IMR-90 (cell line): ENCODE measurements around the gene INHBC. TPM values are rescaled to one million over a fixed set of nuclear protein-coding genes. Genes with fewer than 3 reads are reported as not detected.

Source experiments
- ATAC-seq: fragments of 200-7000 bp; cut with Tn5 transposase; 2 replicates; pipeline ENCODE4 v1.9.1; 2020; ENCODE audit warnings: low read depth, mild to moderate bottlenecking, moderate library complexity
- BruUV-seq: library from RNA; stranded (reverse); fragments of 400-500 nt; replicated peaks from 2 replicates; lab custom pipeline; 2021; lab: Mats Ljungman, UMichigan
- CTCF ChIA-PET: fragments of 300-600 bp; formaldehyde crosslinking; extraction: SDS; loops from one replicate; lab custom pipeline; 2021; ENCODE audit warnings: antibody characterized with exemption; lab: Yijun Ruan, JAX
- POLR2A ChIA-PET: fragments of 300-600 bp; sonication (Branson Sonifier 250); formaldehyde crosslinking; loops from one replicate; lab custom pipeline; 2022; ENCODE audit warnings: antibody characterized with exemption; ENCODE audit not compliant: unreplicated experiment; lab: Charles Lee
- DNase-seq: peaks from one replicate; pipeline ENCODE4 v3.0.0; 2013
- H2AFZ ChIP-seq: replicated peaks from 2 replicates; pipeline ENCODE3; 2013; ENCODE audit warnings: low read length, mild to moderate bottlenecking; ENCODE audit not compliant: poor library complexity
- H2AK5ac ChIP-seq: 2 replicates; pipeline ENCODE4 v1.6.1; 2013; ENCODE audit warnings: low read depth, low read length, inconsistent platforms
- H2AK9ac ChIP-seq: replicated peaks from 2 replicates; pipeline ENCODE3; 2013; ENCODE audit warnings: mild to moderate bottlenecking, low read depth, low read length, moderate library complexity; ENCODE audit not compliant: poor library complexity
- H2BK120ac ChIP-seq: 2 replicates; pipeline ENCODE4 v1.6.1; 2013; ENCODE audit warnings: low read depth, low read length, inconsistent platforms
- H2BK15ac ChIP-seq: 3 replicates; pipeline ENCODE4 v1.6.1; 2013; ENCODE audit warnings: low read depth, low read length, inconsistent platforms
- H2BK20ac ChIP-seq: 2 replicates; pipeline ENCODE4 v1.6.1; 2013; ENCODE audit warnings: low read depth, mild to moderate bottlenecking, inconsistent platforms, low read length, moderate library complexity
- H2BK5ac ChIP-seq: 2 replicates; pipeline ENCODE4 v1.6.1; 2013; ENCODE audit warnings: mild to moderate bottlenecking, low read depth, low read length, inconsistent platforms; ENCODE audit not compliant: poor library complexity, severe bottlenecking
- H3K14ac ChIP-seq: replicated peaks from 2 replicates; pipeline ENCODE4 v1.6.1; 2013; ENCODE audit warnings: low read depth, low read length, inconsistent platforms
- H3K18ac ChIP-seq: 2 replicates; pipeline ENCODE4 v1.6.1; 2013; ENCODE audit warnings: low read depth, low read length, control low read depth
- H3K23ac ChIP-seq: 2 replicates; pipeline ENCODE4 v1.6.1; 2013; ENCODE audit warnings: low read depth, low read length, inconsistent platforms
- H3K27ac ChIP-seq: 2 replicates; pipeline ENCODE4 v1.5.1; 2013; ENCODE audit warnings: mild to moderate bottlenecking, control low read depth, low read length; ENCODE audit not compliant: insufficient read depth
- H3K27me3 ChIP-seq: 2 replicates; pipeline ENCODE4 v1.6.1; 2013; ENCODE audit warnings: low read length; ENCODE audit not compliant: control insufficient read depth, insufficient read depth
- H3K36me3 ChIP-seq: 2 replicates; pipeline ENCODE4 v1.6.1; 2013; ENCODE audit warnings: low read length, mixed read lengths; ENCODE audit not compliant: control insufficient read depth, insufficient read depth
- H3K4ac ChIP-seq: 2 replicates; pipeline ENCODE4 v1.6.1; 2013; ENCODE audit warnings: low read depth, low read length, inconsistent platforms
- H3K4me1 ChIP-seq: 2 replicates; pipeline ENCODE4 v1.6.1; 2013; ENCODE audit warnings: low read length, mixed read lengths; ENCODE audit not compliant: control insufficient read depth, insufficient read depth
- H3K4me2 ChIP-seq: 2 replicates; pipeline ENCODE4 v1.6.1; 2013; ENCODE audit warnings: low read depth, mild to moderate bottlenecking, control low read depth, low read length, moderate library complexity
- H3K4me3 ChIP-seq: 2 replicates; pipeline ENCODE4 v1.5.1; 2013; ENCODE audit warnings: low read depth, mild to moderate bottlenecking, control low read depth, low read length, moderate library complexity; ENCODE audit not compliant: insufficient read depth
- H3K56ac ChIP-seq: 2 replicates; pipeline ENCODE4 v1.6.1; 2013; ENCODE audit warnings: low read length, inconsistent platforms; ENCODE audit not compliant: insufficient read depth; ENCODE audit errors: extremely low read depth
- H3K79me1 ChIP-seq, 2 experiments: 2 replicates each; pipeline ENCODE4 v1.6.1; 2013; ENCODE audit warnings: low read length in 2 of 2, inconsistent platforms in 1 of 2, low read depth in 1 of 2
- H3K9ac ChIP-seq: 2 replicates; pipeline ENCODE4 v1.6.1; 2013; ENCODE audit warnings: low read depth, low read length, control low read depth
- H3K9me1 ChIP-seq: 2 replicates; pipeline ENCODE4 v1.6.1; 2013; ENCODE audit warnings: low read length, inconsistent platforms; ENCODE audit not compliant: insufficient read depth
- H3K9me3 ChIP-seq: 2 replicates; pipeline ENCODE4 v1.6.1; 2013; ENCODE audit warnings: low read length; ENCODE audit not compliant: control insufficient read depth, insufficient read depth
- H4K20me1 ChIP-seq: 2 replicates; pipeline ENCODE4 v1.6.1; 2013; ENCODE audit warnings: low read length, inconsistent platforms; ENCODE audit not compliant: insufficient read depth
- H4K5ac ChIP-seq: 2 replicates; pipeline ENCODE4 v1.6.1; 2013; ENCODE audit warnings: mild to moderate bottlenecking, low read depth, low read length, control low read depth
- H4K8ac ChIP-seq, 2 experiments: 2 replicates each; pipeline ENCODE4 v1.6.1; 2013; ENCODE audit warnings: low read depth in 2 of 2, low read length in 2 of 2, control low read depth in 1 of 2, inconsistent platforms in 1 of 2
- H4K91ac ChIP-seq: 2 replicates; pipeline ENCODE4 v1.6.1; 2013; ENCODE audit warnings: low read depth, low read length, inconsistent platforms; ENCODE audit not compliant: insufficient read depth
- BHLHE40 ChIP-seq: fragments of 150-350 bp; IDR thresholded peaks from 2 replicates; pipeline ENCODE4 v1.6.1; 2016; ENCODE audit warnings: mild to moderate bottlenecking, low read depth, low read length
- CEBPB ChIP-seq: IDR thresholded peaks from 2 replicates; pipeline ENCODE4 v1.6.1; 2012; ENCODE audit warnings: low read depth, low read length, improper control_type of control experiment
- FOS ChIP-seq: fragments of 150-350 bp; IDR thresholded peaks from 2 replicates; pipeline ENCODE4 v1.6.1; 2016; ENCODE audit warnings: low read depth, low read length
- MAFK ChIP-seq: IDR thresholded peaks from 2 replicates; pipeline ENCODE4 v1.6.1; 2012; ENCODE audit warnings: low read depth, low read length, improper control_type of control experiment
- MAZ ChIP-seq: IDR thresholded peaks from 2 replicates; pipeline ENCODE4 v1.6.1; 2012; ENCODE audit warnings: low read depth, mild to moderate bottlenecking, low read length, improper control_type of control experiment, moderate library complexity, borderline replicate concordance
- MXI1 ChIP-seq: IDR thresholded peaks from 2 replicates; pipeline ENCODE4 v1.6.1; 2012; ENCODE audit warnings: low read depth, mild to moderate bottlenecking, low read length, moderate library complexity, borderline replicate concordance
- NFE2L2 ChIP-seq: fragments of 150-350 bp; IDR thresholded peaks from 2 replicates; pipeline ENCODE4 v1.6.1; 2016; ENCODE audit warnings: low read depth, mild to moderate bottlenecking, low read length
- POLR2A ChIP-seq: IDR thresholded peaks from 2 replicates; pipeline ENCODE4 v1.6.1; 2012; ENCODE audit warnings: mild to moderate bottlenecking, low read depth, low read length
- RAD21 ChIP-seq: IDR thresholded peaks from 2 replicates; pipeline ENCODE4 v1.6.1; 2012; ENCODE audit warnings: low read length, improper control_type of control experiment
- RCOR1 ChIP-seq: IDR thresholded peaks from 2 replicates; pipeline ENCODE4 v1.6.1; 2012; ENCODE audit warnings: mild to moderate bottlenecking, low read length, improper control_type of control experiment; ENCODE audit not compliant: insufficient replicate concordance
- WGBS, 2 experiments: methylation state at CpG; one replicate each; pipeline versions ENCODE4 v1.1.5 to v1.1.7; 2013; ENCODE audit warnings: missing lambda C conversion rate in 2 of 2; ENCODE audit not compliant: insufficient read length in 1 of 2; ENCODE audit errors: extremely low coverage in 2 of 2; 5-methylcytosine and 5-hydroxymethylcytosine counted together
- dilution Hi-C: fragments of 300-500 bp; cut with HindIII; formaldehyde crosslinking; loops from one replicate; pipeline ENCODE4 v1.14.3; 2018; ENCODE audit warnings: low sequenced_read_pairs; ENCODE audit not compliant: unreplicated experiment
- in situ Hi-C: fragments of 300-500 bp; cut with MboI; formaldehyde crosslinking; loops from 3 replicates; pipeline ENCODE4 v1.14.3; 2019; ENCODE audit warnings: low sequenced_read_pairs, inconsistent platforms, mixed read lengths
- intact Hi-C: fragments of 100-400 bp; cut with micrococcal nuclease; formaldehyde crosslinking; loops from 2 replicates; pipeline ENCODE4 v1.10.0; 2022
- polyA plus RNA-seq, 3 experiments: library from polyadenylated mRNA; depleted of rRNA; stranded (reverse); fragments of >200 nt; gene quantifications; 2 replicates each; pipeline ENCODE4 v1.2.3, GENCODE V29; 2012; ENCODE audit warnings: low replicate concordance in 1 of 3
- total RNA-seq: library from RNA; depleted of rRNA; stranded (reverse); fragments of >200 nt; gene quantifications from 2 replicates; pipeline ENCODE4 v1.2.3, GENCODE V29; 2012
- TF ChIP-seq, protein P1 (sequence below): fragments of 150-350 bp; IDR thresholded peaks from 2 replicates; pipeline ENCODE4 v1.6.1; 2017; ENCODE audit warnings: mild to moderate bottlenecking, antibody characterized with exemption, low read length, low read depth

INHBC gene
- total and polyA plus RNA-seq, 2 of the 4 experiments (the other 2 are of a cell fraction) = 0.09 TPM; not detected in 1

DNA sequence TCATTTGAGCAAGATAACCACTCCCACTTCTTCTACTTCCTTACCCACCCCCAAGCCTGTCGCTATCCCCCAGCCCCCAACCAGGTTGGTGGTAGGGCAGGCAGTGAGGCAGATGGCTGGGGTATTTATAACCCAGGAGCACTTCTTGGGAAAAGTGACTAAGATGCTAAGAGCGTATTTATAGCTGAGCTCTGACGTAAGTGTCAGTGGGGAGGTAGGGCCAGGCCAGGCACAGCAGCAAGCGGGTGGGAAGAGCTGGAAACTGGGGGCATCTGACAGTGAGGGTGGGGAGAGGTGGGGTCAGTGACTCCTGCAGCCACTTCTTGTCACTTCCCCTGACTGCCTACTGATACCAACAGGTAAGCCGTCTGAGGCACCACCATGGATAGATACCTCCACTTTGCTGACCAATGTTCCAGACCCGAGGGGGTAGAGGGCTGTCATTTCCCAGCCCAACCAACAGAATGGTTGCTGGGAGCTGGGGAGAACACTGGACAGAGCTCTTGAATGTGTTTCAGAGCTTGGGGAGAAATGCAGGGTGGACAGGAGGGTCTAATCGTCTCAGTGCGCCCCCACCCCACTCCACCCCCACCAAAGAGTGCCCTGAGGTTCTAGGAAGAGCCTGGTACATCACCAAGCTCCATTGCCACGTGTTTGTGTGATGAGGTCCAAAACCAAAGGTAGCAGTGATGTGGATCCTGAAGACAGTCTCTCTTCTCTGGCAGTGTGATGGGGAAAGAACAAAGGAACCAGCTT lies 17.8 kb downstream of the INHBC start:
- Histone ChIP-seq H3K14ac (peak overlapping the region; percentile 61), H4K8ac (peak overlapping the region; percentile 10 to 88; a peak in 2 of 4 replicates), H3K9me3 (no peaks in the 10 kb centered on the region), H3K4me3 (no peak overlapping the region), H3K36me3 (no peaks in the 10 kb centered on the region), H3K9ac (no peak overlapping the region), H2BK120ac (peak overlapping the region; percentile 84), H4K5ac (peak overlapping the region; percentile 19; the same call in 1 of the 2 replicates), H2AFZ (peak overlapping the region; percentile 76), H2AK5ac (peak overlapping the region; percentile 75), H4K91ac (peak overlapping the region; percentile 87), H2BK5ac (peak overlapping the region; percentile 69), H2BK15ac (peak overlapping the region; percentile 88; the same call in 1 of the 3 replicates), H3K27me3 (no peaks in the 10 kb centered on the region), H3K56ac (peak overlapping the region; percentile 5; the same call in 1 of the 2 replicates), H2AK9ac (peak overlapping the region; percentile 71), H3K4me2 (peak overlapping the region; percentile 66), H3K23ac (peak overlapping the region; percentile 10; the same call in 1 of the 2 replicates), H3K9me1 (peaks cover 28% of the 10 kb centered on the region), H3K27ac (peak overlapping the region; percentile 53), H2BK20ac (peak overlapping the region; percentile 82), H3K18ac (peak overlapping the region; percentile 25), H4K20me1 (no peaks in the 10 kb centered on the region), H3K4me1 (peaks cover 33% of the 10 kb centered on the region), H3K79me1 (peaks cover 0 to 10% of the 10 kb centered on the region in 2 experiments; a peak in 1 of 4 replicates), H3K4ac (peak overlapping the region; percentile 76)
- intact Hi-C loops = loop anchor here (5.0 kb wide), 1 partner anchor 80 kb away; no protein-coding TSS in a partner anchor
- dilution Hi-C loops = no loop called here
- peak; percentile 54 for ATAC-seq
- 13% methylated on average over 2 of the region's 9 CpGs; no CpG with 5 or more reads in 1 of the 2 experiments for WGBS, 2 experiments
- POLR2A ChIA-PET = interaction anchor here (1.0 kb wide), 1 partner anchor 145 kb away, joined by 6 read pairs; no protein-coding TSS in a partner anchor
- CTCF ChIA-PET = interaction anchor here (0.5 to 2.5 kb wide), 24 partner anchors 8 to 949 kb away, joined by 3 to 42 read pairs (median 4); no protein-coding TSS in a partner anchor
- no TSS peak for BruUV-seq
- DNase-seq = peak; percentile 97
- peak; percentile 67 for TF ChIP-seq POLR2A
- TF ChIP-seq RCOR1 = peak; percentile 79
- peak; percentile 44; the same call in 1 of the 2 replicates for TF ChIP-seq BHLHE40
- TF ChIP-seq CEBPB = no peak
- TF ChIP-seq MAZ = peak; percentile 73; the same call in 1 of the 2 replicates
- TF ChIP-seq, protein P1, sequence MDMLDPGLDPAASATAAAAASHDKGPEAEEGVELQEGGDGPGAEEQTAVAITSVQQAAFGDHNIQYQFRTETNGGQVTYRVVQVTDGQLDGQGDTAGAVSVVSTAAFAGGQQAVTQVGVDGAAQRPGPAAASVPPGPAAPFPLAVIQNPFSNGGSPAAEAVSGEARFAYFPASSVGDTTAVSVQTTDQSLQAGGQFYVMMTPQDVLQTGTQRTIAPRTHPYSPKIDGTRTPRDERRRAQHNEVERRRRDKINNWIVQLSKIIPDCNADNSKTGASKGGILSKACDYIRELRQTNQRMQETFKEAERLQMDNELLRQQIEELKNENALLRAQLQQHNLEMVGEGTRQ = no peak
- peak; percentile 72; the same call in 1 of the 2 replicates for TF ChIP-seq FOS
- TF ChIP-seq NFE2L2 = no peak
- TF ChIP-seq MXI1 = no peak
- no peak for TF ChIP-seq MAFK
- TF ChIP-seq RAD21 = peak; percentile 17; the same call in 1 of the 2 replicates
- in situ Hi-C loops = loop anchor here (5.0 kb wide), 2 partner anchors 140 to 185 kb away; no protein-coding TSS in a partner anchor
